Activated CD8-positive, alpha-beta T cell treated with anti-CD3 and anti-CD28 coated beads for 36 hours (primary cell): ENCODE measurements around the gene ANXA2. TPM values are rescaled to one million over a fixed set of nuclear protein-coding genes. Genes with fewer than 3 reads are reported as not detected.

Experiments used
- ATAC-seq: fragments of 200-7000 bp; cut with Tn5 transposase; one replicate; pipeline ENCODE4 v1.10.0; 2021; ENCODE audit warnings: mild to moderate bottlenecking, moderate library complexity
- CTCF ChIA-PET: fragments of 350-600 bp; sonication (Branson Sonifier 250); formaldehyde crosslinking; loops from one replicate; lab custom pipeline; 2021; ENCODE audit warnings: antibody characterized with exemption; lab: Charles Lee
- POLR2A ChIA-PET: fragments of 350-600 bp; sonication (Branson Sonifier 250); formaldehyde crosslinking; loops from one replicate; lab custom pipeline; 2021; ENCODE audit warnings: antibody characterized with exemption; lab: Charles Lee
- DNase-seq: peaks from one replicate; pipeline ENCODE4 v3.0.0-alpha.2; 2020
- H3K27ac Mint-ChIP-seq: one replicate; pipeline ENCODE4 v1.8.0; 2021; ENCODE audit warnings: mild to moderate bottlenecking, mixed read lengths
- H3K27me3 Mint-ChIP-seq: one replicate; pipeline ENCODE4 v1.8.0; 2021; ENCODE audit warnings: mixed read lengths
- H3K36me3 Mint-ChIP-seq: one replicate; pipeline ENCODE4 v1.8.0; 2021; ENCODE audit warnings: low read depth, mixed read lengths
- H3K4me1 Mint-ChIP-seq: one replicate; pipeline ENCODE4 v1.8.0; 2021; ENCODE audit warnings: low read depth, mixed read lengths
- H3K4me3 Mint-ChIP-seq: one replicate; pipeline ENCODE4 v1.8.0; 2021; ENCODE audit warnings: mild to moderate bottlenecking, moderate library complexity, mixed read lengths
- H3K9me3 Mint-ChIP-seq: one replicate; pipeline ENCODE4 v1.8.0; 2021; ENCODE audit warnings: mixed read lengths
- intact Hi-C: fragments of 100-400 bp; cut with micrococcal nuclease; formaldehyde crosslinking; loops from one replicate; pipeline ENCODE4 v1.10.0; 2022
- total RNA-seq, 2 experiments: library from RNA; stranded (reverse); gene quantifications; one replicate each; pipeline ENCODE4 v1.2.3, GENCODE V29; 2021
- TF ChIP-seq, protein P1 (sequence below): fragments of 200-600 bp; IDR thresholded peaks from one replicate; pipeline ENCODE4 v1.8.0; 2022; ENCODE audit warnings: antibody characterized with exemption, mild to moderate bottlenecking

Gene ANXA2
- total RNA-seq, 2 experiments from 2014 or later, result 57.9 to 60.2 TPM

DNA sequence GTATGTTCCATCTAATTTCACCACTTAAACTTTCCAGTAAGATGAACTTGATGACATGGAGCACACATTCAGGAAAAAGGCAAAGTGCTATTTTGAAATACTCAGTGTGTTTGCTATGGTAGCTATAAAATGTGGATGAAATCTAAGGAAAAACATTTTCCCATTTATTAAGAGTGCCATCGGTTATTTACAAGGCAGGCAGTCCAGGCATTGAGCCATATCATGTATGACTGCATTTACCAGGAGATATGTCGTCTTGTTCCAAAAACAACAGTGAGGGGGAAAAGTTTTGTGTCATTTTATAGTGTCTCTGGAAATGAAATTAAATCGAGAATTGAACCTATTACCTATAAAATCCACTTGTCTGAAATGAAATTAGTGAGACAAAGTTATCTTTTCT lies 13.7 kb downstream of the ANXA2 start:
- ATAC-seq (no peak), DNase-seq (no peak)
- H3K27me3 Mint-ChIP-seq, result peaks cover 4% of the 10 kb centered on the region
- intact Hi-C loops, result no loop called here
- TF ChIP-seq, protein P1, sequence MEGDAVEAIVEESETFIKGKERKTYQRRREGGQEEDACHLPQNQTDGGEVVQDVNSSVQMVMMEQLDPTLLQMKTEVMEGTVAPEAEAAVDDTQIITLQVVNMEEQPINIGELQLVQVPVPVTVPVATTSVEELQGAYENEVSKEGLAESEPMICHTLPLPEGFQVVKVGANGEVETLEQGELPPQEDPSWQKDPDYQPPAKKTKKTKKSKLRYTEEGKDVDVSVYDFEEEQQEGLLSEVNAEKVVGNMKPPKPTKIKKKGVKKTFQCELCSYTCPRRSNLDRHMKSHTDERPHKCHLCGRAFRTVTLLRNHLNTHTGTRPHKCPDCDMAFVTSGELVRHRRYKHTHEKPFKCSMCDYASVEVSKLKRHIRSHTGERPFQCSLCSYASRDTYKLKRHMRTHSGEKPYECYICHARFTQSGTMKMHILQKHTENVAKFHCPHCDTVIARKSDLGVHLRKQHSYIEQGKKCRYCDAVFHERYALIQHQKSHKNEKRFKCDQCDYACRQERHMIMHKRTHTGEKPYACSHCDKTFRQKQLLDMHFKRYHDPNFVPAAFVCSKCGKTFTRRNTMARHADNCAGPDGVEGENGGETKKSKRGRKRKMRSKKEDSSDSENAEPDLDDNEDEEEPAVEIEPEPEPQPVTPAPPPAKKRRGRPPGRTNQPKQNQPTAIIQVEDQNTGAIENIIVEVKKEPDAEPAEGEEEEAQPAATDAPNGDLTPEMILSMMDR, result no peak
- POLR2A ChIA-PET, result no interaction called here
- H3K4me1 Mint-ChIP-seq, result peaks cover 9% of the 10 kb centered on the region
- no peak overlapping the region for H3K4me3 Mint-ChIP-seq
- no peaks in the 10 kb centered on the region for H3K9me3 Mint-ChIP-seq
- no peak overlapping the region for H3K27ac Mint-ChIP-seq
- CTCF ChIA-PET, result no interaction called here
- peaks cover 7% of the 10 kb centered on the region for H3K36me3 Mint-ChIP-seq

DNA sequence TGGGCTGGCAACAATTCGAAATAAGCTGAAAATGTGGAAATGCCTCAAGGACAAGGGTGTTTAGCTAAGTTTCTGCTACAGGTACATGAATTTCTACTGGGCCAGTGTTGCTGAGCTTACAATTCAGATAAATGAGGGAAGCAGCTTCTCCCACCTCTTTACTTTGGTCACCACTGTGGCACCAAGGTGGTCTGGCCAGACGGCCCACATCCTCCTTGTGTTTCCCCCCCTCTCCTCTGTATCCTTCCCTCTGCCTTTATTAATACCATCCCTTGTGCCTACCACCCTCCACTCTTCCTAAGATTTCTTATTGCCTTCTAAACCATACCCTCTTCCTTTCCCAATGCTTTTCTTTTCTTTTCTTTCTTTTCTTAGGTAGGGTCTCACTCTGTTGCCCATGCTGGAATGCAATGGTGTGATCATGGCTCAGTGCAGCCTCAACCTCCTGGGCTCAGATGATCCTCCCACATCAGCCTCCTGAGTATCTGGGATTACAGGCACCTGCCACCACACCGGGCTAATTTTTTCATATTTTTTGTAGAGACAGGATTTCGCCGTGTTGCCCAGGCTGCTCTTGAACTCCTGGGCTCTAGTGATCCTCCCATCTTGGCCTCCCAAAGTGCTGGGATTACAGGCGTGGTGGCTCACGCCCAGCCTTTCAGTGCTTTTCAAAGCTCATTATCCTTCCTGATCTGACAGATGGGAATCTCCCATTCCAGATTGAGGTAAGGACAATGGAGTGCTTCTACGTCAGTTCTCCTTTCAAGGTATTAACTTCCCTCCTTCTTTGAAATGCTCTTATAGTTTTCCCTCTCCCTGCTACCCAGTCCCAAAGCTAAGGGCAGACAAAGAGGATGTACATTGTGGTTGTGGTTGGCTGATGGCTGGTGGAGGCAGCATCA lies 14.8 kb downstream of the ANXA2 start:
- H3K4me1 Mint-ChIP-seq, result peaks cover 4% of the 10 kb centered on the region
- DNase-seq (no peak), ATAC-seq (no peak)
- POLR2A ChIA-PET, result no interaction called here
- H3K36me3 Mint-ChIP-seq, result peaks cover 7% of the 10 kb centered on the region
- H3K27me3 Mint-ChIP-seq, result peaks cover 4% of the 10 kb centered on the region
- intact Hi-C loops, result no loop called here
- H3K27ac Mint-ChIP-seq, result no peak overlapping the region
- no peak overlapping the region for H3K4me3 Mint-ChIP-seq
- CTCF ChIA-PET, result no interaction called here
- TF ChIP-seq, protein P1, result no peak
- no peaks in the 10 kb centered on the region for H3K9me3 Mint-ChIP-seq

DNA sequence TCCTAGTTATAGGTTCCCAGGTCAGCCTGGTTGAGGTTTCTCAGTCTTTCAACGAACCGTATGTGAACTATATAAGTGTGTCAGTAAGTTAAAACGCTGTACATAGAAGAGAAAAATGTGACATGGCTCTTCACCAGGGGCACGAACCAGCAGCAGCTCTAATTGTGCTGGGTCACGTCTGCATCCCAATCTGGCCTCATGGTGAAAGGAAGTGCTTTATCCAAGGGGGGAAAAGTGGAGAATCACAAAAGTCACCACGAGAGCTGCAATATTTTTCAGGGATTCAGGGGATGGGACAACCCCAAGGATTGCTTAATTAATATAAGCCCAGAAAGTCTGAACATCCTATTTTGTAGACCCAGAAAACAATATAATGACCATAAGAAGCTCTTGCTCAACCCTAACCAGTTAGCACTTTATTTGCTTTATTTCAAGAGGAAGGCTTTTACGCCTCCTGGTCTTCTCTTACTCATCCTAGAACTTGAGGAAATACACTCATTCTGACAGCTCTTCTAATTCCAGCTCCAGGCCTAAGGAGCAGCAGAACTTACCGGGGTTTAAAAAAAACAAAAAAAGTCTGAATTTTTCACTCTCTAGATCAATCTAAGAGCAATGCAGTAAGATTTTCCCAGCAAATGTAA lies 16.5 kb downstream of the ANXA2 start:
- POLR2A ChIA-PET, result no interaction called here
- intact Hi-C loops, result no loop called here

DNA sequence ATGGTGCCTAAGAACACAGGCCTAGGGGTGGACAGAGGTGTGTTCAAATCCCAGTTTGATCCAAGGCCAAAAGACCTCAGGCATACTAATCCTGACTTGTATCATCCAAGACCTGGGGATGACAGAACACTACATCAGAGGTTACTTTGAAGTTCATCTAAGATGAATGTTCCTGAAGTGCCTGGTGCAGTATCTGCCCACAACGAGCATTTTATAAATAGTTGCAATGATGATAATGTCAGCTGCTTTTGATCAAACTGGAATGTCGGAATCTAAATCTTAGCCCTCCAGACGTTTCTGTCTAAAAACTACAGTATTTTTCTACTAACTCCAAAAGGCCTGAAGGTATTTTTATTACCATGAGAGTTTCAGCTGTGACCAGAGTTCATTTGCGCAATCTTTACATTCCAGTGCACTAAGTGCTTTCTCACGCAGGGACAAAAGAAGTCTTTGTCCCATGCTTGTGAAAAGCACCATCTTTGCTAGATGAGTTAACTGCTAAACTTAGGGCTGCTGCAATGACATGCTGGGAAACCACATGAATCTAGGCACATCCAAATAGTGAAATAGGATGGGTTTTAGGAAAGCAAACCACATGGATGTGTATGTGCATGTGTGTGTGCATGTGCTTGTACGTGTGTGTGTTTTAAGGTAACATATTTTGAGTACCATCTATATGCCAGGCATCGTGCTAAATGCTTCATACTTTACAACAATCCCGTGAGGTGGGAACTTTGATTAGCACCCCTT lies 18.1 kb downstream of the ANXA2 start:
- no peak overlapping the region for H3K27ac Mint-ChIP-seq
- no peaks in the 10 kb centered on the region for H3K9me3 Mint-ChIP-seq
- no peaks in the 10 kb centered on the region for H3K4me1 Mint-ChIP-seq
- no peaks in the 10 kb centered on the region for H3K27me3 Mint-ChIP-seq
- intact Hi-C loops, result no loop called here
- DNase-seq (no peak), ATAC-seq (no peak)
- H3K4me3 Mint-ChIP-seq, result no peak overlapping the region
- POLR2A ChIA-PET, result no interaction called here
- CTCF ChIA-PET, result no interaction called here
- peaks cover 7% of the 10 kb centered on the region for H3K36me3 Mint-ChIP-seq
- TF ChIP-seq, protein P1, result no peak

More for the DNA sequence above, 16.5 kb downstream of the ANXA2 start:
- Mint-ChIP-seq H3K27me3 (no peaks in the 10 kb centered on the region), H3K4me1 (no peaks in the 10 kb centered on the region), H3K36me3 (peaks cover 7% of the 10 kb centered on the region), H3K9me3 (no peaks in the 10 kb centered on the region), H3K27ac (no peak overlapping the region), H3K4me3 (no peak overlapping the region)
- TF ChIP-seq, protein P1, result no peak
- no peak for ATAC-seq
- CTCF ChIA-PET, result interaction anchor here (1.1 to 1.7 kb wide), 2 partner anchors 22 to 140 kb away, joined by 4 to 6 read pairs; no protein-coding TSS in a partner anchor
- DNase-seq, result no peak
